HG02678 (cell line): ENCODE measurements around the gene ZMYND19.
"Not testable (repeated sequence)": the region's sequence is repeated elsewhere in the genome, so short reads cannot be mapped to it uniquely, and the experiment has no call there.

Source experiments
- ATAC-seq: cut with Tn5 transposase; IDR thresholded peaks from one replicate; pipeline ENCODE4 v1.9.1; 2021; ENCODE audit warnings: mild to moderate bottlenecking, moderate library complexity; ENCODE audit not compliant: unreplicated experiment

ZMYND19 gene

GRCh38 chr9:137614631-137615386 lies 24.5 kb upstream of the ZMYND19 start:
- ATAC-seq: no peak

DNA sequence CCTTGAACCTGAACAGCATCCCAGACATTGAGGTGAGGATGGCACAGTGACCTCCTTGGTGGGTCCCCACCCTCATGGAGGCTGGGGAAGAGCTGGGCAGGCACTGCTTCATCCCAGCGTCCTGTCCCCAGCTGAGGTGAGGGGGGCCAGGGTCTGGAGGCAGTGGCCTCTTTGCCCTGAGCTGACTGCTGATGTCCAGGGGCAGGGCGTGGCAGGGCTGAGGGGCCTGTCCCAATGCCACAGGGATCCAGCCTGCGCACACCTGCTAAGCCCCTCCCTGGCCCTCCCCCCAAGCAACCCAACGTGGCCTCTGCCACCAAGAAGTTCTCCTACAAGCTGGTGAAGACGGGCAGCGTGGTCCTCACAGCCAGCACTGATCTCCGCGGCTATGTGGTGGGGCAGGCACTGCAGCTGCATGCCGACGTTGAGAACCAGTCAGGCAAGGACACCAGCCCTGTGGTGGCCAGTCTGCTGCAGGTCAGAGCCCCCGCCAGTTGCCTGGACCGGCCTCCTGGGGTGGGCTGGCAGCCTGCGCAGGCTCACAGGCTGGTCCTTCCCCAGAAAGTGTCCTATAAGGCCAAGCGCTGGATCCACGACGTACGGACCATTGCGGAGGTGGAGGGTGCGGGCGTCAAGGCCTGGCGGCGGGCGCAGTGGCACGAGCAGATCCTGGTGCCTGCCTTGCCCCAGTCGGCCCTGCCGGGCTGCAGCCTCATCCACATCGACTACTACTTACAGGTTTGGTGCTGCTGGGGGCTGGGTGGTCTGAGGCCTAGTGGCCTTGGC lies 23.6 kb upstream of the ZMYND19 start:
- no peak for ATAC-seq

- no peak for ATAC-seq
Measured at GRCh38 chr9:137613259-137613658, 22.9 kb upstream of the ZMYND19 start.

DNA sequence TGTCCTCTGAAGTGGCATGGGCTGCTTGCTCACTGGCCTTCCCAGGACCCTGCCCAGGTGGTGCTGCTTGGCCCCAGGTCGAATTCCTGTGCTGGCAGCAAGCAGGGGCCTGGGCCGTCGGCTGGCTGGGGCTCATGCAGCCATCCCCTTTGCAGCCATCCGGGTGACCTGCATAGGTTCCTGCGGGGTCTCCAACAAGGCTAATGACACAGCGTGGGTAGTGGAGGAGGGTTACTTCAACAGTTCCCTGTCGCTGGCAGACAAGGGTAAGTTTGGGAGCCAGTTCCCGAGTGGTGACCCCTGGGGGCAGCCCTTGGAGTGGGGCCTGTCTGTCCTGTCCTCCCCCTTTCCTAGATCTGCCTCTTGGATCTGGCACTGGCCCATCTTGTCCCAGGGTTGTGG lies 22.4 kb upstream of the ZMYND19 start:
- ATAC-seq: no peak

DNA sequence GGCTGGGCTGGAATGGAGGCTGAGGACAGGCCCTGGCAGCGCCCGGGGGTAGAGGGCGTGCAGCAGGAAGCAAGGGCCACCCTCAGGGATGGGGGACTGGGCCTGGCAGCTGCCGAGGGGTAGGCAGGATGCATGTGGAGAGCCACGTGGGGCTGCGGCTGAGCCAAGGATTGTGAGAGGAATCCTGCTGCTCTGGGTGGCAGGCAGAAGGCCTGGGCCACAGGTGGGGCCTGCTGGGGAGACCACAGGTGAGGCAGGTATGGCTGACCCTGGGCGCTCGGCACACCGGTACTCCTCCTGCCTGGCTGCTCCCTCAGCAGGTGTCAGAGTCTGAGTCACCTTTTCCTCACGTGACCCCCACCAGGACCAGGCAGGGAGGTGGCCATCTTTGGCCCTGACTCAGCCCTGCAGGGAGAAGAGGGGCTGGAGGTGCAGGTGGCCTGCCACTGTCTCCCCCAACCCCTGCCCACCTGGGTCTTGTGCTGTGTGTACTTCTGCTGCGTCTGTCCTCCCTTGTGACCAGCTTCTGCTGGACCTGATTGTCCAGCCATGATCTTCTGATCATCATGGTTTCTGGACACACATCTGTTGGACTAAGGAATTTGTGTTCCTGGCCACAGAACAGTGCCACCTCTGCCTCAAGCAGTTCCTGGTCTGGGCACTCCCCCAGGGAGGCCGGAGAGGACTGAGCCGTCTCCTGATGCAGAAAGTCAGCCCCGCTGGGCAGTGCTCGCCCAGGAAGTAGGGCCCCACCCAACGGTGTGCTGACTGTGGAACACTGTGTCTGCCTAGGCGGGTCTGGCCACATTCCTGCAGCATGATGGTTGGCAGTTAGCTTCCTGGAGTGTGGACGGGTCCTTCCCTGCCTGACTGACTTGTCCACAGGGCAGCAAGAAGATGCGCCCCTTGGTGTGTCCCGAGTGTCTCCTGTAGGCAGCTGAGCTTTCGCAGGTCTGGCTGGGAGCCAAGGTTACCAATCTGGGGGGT lies 21.6 kb upstream of the ZMYND19 start:
- ATAC-seq: no peak

- ATAC-seq: no peak
Measured at GRCh38 chr9:137610944-137611343, 20.6 kb upstream of the ZMYND19 start.

DNA sequence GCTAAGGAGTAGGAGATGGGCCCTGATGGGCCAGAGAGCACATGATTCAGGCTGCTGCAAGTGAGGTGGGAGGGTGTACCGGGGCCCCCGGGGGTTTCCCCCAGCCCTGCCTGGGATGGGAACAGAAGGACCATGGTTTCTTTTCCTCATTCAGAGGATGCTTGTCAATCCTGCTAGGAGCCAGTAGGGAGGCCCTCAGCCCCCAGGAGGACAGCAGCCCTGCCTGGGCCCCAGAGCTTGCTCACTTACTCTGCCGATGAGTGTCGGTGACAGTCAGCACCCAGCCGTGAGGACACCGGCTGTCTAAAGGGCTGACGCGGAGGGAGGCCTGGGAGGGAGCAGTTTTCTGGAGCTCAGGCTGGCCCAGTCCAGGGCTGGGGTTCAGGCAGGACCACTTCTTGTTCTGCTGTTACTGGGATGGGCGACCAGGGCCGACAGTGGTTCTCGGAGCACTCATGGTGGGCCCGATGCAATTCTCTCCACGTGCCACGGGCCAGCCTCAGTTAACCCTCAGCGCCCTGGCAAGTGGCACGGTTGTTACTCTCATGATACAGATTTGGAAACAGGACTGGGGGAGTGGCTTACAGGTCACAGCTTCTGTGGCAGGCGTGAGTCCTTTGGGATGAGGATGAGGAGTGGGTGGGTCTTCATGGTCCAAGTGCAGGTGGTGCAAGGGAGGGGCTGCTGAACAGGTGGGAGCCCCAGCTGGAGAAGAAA lies 17.0 kb upstream of the ZMYND19 start:
- ATAC-seq: no peak

GRCh38 chr9:137606734-137607138 lies 16.4 kb upstream of the ZMYND19 start:
- ATAC-seq: no peak

DNA sequence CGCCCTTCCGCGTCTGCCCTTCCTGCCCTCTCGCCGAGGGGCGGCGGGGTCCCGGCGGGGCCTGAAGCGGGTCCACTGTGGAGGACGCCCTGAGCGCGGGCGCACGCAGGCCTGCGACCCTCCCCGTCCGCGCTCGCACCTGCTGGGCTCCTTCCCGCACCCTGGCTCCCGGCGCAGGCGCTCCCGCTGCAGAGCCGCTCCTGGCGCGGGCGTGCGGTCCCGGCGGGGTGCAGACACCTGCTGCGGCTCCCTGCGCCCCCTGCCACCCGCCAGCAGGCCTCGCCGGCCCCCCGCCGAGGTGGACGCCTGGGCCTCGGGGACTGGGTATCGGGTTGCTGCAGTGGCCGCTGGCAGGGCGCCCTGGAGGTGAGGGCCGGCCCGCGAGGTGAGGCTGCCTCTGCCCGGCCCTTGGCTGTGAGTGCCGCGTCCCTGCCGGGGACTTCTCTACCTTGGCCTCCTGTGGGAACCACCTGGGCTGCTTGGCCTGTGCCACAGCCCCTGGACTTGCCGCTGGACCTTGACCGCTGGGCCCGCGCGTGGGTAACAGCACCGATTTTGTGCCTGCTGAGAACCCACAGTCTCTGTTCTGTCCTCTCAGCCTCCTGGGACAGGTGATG lies 15.8 kb upstream of the ZMYND19 start:
- peak; percentile 5 for ATAC-seq

DNA sequence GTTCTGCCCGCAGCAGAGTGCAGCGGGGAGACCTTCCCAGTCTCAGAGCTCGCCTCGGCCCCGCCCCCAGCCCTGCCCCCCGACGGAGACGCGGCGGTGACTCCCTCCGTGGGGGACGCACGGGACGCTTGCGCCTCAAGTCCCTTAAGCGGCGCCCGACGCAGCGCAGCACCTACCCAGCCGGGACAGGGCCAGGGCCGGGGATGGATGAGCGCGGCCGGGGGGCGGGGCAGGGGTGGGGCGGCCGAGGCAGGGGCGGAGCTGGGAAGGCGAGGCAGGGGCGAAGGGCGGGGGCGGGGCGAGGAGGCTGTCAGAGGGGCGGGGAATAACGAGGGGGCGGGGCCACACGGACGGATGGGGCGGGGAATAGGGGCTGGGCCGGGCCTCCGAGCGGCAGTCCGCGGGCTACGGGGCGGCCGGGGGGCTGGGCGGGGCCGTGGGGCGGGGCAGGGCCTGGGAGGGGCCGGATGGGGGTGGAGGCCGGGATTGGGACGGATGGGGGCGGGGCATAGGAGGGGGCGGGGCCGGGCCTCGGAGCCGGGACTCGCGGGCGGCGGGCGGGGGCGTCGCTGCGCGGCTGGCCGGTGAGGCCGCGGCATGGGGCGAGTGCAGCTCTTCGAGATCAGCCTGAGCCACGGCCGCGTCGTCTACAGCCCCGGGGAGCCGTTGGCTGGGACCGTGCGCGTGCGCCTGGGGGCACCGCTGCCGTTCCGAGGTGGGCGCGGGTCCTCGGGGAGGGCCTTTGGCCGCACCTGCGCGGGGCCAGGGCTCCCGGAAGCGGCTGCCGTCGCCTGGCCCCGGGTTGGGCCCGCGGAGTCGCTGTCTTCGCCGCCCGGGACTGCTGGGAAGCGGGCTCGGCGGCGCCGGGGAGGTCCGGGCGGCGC lies 15.1 kb upstream of the ZMYND19 start, which contains the start of gene ARRDC1:
TSS of gene ARRDC1 (plus strand) at position 566 of the 884 bp plus-strand sequence. CDS start at position 598, 32 bp downstream.
- ATAC-seq: peak; percentile 76

GRCh38 chr9:137604345-137605086 lies 14.2 kb upstream of the ZMYND19 start:
- no peak for ATAC-seq

DNA sequence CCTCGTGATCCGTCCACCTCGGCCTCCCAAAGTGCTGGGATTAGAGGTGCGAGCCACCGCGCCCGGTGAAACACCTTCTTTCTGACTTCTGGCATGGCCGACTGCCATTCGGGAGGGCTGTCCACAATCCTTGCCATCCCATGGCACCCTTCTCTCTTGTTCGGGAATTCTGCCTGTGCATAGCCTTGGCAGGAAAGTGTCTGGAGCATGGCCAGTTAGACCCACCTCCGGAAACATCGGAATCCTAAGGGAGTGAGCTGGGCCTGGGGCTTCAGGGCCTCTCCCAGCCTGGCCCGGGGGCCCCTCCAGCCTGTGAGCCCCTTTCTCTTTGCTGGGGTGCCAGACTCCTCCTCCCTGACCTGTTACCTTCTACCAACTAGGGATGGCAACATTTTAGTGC lies 13.6 kb upstream of the ZMYND19 start:
- no peak for ATAC-seq

GRCh38 chr9:137602661-137603060 lies 12.3 kb upstream of the ZMYND19 start:
- no peak for ATAC-seq

GRCh38 chr9:137598943-137599342 lies 8.6 kb upstream of the ZMYND19 start:
- ATAC-seq: no peak

DNA sequence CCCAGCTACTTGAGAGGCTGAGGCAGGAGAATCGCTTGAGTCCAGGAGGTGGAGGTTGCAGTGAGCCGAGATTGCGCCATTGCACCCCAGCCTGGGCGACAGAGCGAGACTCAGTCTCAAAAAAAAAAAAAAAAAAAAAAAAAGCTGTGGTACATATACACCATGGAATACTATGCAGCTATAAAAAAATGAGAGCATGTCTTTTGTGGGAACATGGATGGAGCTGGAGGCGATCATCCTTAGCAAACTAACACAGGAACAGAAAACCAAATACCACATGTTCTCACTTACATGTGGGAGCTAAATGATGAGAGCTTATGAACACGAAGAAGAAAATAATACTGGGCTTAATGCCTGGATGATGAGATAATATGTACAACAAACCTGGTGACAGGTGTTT lies 6.3 kb upstream of the ZMYND19 start:
- not testable (repeated sequence) for ATAC-seq

- no peak for ATAC-seq
Measured at GRCh38 chr9:137593176-137593575, 2.9 kb upstream of the ZMYND19 start.

DNA sequence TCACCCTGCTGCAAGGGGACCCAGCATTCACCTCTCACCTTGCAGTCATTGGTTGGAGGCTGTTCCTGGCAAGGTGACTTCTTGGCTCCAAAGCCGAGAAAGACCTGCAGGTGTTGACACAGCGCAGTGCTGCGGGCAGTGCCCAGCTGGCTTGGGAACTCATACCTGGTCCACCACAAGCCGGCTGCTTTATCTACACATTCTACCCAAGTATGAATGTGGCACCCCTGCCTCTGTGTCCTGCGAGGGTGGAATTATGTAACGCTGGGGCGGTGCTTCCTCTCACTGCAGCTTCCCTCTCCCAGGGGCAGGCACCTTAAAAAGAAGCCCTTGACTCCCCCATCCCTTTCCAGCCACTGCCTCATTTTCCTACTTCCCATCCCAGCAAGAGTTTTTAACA lies 2.5 kb upstream of the ZMYND19 start:
- no peak for ATAC-seq

GRCh38 chr9:137590123-137590468 lies 216 bp downstream of the ZMYND19 start:
- ATAC-seq: no peak
